ENCODE results near the gene TSPAN4.

Gene TSPAN4

DNA sequence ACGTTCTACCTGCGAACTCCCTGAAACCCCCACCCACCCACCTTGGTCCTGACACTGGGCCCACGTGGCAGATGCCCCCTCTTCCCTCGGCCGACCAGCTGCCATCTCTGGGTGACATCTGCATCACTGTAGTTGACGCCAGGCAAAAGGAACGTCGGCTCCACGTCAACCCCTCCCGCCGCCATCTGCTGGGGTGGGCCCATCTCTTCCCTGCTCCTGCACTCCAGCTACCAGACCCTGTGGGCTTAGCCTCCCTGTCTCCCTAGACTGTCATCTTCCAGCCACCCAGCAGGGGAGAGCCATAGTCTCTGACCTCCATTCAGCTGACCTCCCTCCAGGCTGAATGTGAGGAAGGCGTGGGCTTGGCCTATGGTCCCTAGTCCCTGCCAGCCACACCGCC, 46.6 kb downstream of the TSPAN4 start:
- DNase-seq (ENCODE audit: low spot score): no peak

DNA sequence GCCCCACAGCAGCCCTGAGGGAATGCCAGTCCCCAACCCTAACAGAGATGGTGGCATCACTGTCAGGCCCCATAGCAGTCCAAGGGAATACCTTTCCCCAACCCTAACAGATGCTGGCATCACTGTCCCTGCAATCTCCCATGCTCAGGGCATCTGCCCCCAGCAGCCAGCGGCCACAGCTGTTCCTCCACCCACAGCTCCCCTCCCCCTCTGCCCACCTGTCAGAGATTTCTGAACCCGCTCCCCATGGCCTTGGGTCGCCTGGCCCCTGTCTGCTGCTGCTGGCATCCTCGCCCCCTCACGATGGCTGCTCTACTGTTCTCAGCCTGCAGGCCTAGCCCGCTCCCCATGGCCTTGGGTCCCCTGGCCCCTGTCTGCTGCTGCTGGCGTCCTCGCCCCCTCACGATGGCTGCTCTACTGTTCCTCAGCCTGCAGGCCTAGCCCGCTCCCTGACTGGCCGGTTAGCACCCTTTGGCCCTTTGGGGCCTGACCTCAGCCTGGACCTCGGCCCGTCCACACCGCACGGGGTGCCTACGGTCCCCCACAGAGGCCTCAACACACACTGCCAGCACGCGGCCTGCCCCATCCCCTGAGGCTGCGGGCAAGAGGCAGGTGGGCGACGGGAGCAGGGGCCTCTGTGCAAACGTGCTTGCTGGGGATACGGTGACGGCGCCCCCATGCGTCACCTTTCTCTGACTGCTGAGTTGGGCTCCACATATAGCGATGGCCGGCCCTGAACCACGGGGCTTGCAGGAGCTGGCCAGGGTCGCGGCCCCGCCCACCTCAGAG, 47.2 kb downstream of the TSPAN4 start:
- no peak for DNase-seq (ENCODE audit: low spot score)

DNA sequence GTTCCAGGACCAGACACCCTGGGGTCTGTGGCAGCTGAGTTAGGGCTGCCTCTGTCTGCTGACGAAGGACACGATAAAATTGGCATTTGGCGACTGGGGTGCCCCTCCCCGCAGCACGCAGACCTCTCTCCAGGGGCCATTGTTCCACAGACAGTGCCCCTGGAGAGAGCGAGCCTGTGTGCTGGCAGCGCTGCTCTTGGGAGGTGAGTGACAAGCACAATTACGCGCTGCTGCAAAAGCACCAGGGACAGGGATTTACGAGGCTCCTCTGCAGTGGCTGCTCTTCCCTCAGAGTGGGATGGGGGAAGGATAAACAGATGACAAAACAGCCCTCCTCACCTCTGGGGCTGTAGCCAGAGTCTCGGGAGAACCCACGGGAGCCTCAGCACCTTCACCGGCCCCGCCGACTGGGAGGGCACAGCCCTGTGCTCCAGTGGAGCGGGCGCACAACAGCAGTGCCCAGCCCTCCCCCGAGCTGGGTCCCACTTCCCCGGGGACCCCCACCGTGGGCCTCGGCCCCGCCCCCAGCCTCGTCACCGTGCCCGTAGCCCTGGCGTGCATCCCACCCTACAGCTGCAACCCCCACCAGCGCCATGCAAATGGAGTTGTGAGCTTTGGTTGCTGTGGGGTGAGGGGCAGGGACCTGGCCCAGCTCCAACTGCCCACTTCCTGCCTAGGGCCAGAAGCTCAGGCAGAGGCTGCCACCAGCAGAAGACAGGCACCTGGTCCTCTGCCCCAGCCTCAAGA, 48.3 kb downstream of the TSPAN4 start:
- no peak for DNase-seq (ENCODE audit: low spot score)

DNA sequence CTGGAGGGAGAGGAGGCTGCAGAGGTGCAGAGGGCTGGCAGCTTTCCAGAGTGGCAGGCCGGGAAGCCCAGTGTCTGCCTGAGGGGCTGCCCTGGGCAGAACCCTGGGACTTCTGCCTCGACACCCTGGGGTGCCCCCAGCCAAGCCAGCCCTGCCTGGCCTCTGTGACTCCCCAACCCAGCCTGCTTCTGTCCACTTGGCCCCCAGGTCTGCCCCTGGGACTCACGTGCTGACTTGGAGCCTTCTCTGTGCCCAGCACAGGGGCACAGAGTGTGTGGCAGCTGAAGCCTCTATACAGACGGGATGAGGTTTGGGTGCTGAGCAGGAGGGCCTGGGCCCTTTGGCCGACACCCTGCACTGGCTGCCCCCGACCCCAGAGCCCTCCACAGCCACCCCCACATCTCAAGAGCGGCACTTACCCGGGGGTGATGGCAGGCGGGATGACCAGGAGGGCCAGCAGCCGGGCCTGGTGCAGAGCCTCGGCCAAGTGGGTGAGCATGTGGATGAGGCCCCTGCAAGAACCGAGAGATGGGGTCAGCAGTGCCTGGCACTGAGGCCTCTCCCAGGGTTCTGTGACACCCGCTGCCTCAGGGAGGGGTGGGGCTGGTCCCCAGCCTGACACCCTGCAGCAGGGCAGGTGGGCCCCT, 50.5 kb downstream of the TSPAN4 start:
- DNase-seq (ENCODE audit: low spot score): no peak

DNA sequence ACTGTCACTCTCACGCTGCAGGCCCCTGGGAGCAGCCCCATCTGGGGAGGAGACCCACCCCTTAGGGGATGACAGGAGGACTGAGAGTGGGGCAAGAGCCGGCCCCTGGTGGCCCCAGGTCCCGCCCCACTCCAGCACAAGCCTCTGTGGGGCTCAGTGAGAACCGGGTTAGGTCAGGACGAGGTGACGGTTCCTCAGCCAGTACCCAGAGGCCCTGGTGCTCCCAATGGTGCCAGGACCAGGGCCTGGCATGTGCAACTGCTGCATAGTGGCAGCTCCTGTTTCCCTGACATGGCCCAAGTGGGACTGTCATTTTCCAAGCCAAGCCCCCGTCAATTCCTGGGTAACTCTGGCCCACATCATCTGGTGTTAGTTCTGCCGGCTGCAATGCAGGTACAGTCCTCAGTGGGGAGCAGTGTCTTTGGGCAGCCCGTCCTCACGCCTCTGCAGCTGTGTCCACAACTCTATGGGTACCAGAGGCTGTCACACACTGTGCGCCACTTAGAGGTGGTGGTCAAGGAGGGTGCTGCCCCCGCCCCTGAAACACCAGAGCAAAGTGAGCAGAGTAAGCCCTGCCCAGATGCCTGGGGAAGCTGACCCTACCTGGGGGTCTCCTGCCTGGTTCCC, 52.0 kb downstream of the TSPAN4 start:
- no peak for DNase-seq (ENCODE audit: low spot score)

DNA sequence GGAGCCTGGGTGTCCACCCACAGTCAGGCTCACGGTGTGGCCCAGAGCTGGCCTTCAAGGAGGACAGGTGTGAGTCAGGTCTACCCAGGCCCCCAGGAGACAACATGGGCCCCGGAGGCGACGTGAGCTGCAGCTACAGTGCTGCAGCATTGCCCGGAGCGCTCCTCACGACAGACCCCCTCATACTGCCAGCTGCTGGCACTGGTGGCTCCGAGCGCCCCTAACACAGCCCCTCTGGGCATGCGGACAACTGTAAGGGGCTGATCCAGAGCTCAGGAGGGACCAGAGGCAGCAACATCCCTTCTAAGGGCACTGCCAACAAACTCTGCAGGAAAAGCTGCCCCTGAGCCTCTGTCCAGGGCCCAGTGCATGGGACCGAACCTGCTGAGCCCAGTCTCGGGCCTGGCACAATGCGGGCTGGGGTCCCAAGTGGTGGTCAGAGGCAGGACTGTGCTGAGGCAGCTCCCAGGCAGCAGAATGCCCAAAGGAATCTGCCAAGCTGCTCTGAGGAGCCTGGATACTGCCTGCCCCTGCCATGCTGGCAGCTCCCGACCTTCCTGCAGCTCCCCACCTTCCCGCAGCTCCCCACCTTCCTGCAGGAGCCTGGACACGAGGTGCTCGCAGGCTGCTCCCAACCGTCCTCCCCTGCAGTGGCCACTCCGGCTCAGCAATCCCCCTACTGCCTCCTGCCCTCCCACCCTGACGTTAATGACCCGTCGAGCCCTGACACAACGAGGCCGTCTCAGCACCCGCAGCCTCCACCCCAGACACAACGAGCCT, 52.9 kb downstream of the TSPAN4 start:
- DNase-seq (ENCODE audit: low spot score): no peak

DNA sequence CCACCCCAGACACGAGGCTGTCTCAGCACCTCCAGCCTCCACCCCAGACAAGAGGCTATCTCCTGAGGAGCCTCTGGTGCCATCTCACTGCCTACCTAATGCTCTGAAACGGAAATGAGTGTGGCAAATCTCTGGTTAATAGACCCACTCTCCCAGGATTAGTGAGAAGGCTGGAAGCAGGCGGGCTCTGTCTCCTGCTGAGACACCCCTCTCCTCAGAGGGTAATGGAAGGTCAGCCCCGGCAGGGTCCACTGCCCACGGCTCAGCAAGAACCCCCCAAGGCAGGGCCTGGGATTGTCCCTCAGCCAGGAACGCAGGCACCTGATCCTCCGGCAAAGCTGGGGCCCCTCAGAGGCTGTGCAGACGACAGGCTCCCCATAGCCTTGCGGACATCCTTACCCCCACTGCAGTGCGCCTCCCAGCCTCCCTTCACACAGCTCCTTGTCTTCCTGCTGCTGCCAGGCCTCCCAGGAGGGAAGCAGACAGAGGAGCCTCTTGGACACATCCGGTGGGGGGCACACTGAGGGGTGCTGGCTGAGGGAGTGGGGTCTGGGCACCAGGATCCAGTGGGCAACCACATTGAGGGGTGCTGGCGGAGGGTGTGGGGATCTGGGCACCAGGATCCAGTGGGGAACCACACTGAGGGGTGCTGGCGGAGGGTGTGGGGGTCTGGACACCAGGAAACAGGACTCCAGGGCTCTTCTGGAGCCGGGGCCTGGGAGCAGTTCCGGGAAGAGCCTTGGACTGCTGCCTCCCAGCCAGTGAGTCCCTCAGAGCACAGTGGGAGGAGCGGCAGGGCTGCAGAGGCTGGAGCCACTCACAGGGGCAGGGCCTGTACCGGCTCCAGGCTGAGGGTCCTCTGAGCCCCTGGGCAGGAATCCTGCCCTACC, 54.8 kb downstream of the TSPAN4 start:
- DNase-seq (ENCODE audit: low spot score): no peak

DNA sequence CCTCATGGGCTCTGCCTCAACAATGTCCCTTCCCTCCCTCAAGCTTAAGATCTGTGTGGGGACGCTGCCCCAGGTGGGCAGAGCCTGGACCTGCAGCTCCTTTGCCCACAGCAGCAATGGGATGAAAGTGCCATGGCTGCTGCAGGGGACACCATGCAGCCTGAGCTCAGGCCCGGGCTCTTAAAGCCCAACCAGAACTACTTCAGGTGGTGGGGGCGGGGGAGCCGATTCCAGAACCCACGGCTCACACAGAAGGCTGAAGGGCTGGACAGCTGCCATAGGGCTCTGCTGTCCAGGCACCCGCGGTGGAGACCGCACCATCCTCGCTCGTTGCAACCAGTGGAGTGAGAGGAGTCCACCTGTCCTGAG, 55.5 kb downstream of the TSPAN4 start:
- no peak for DNase-seq (ENCODE audit: low spot score)

DNA sequence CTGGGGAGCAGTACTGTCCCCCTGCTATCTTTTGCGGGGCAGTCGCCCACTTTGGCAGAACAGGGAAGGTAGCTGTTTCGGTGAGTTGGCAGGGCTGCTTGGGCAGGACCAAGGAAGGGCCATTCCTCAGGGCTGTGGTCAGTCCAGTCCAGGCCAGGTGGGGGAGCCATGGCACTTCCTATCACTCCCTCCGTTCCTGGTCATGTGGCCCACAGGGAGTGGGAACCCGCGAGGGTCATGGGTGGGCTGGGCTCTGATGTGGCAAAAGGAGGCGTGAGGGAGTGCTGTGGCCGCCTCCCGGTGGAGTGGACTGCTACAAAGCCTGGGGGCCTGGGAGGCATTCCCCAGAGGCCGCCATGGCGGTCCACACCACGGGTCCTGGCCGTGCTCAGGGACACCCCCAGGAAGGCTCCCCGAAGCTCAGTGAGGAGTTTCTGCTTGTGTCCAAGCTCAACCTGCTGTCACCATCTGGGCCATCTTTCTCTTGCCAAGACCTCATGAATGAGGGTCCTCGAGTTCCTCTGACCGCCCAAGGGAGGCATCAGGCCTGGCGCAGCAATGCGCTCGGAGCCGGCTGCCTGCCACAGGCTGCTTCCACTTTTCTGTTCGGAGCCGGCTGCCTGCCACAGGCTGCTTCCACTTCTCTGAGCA, 56.0 kb downstream of the TSPAN4 start:
- DNase-seq (ENCODE audit: low spot score): no peak

DNA sequence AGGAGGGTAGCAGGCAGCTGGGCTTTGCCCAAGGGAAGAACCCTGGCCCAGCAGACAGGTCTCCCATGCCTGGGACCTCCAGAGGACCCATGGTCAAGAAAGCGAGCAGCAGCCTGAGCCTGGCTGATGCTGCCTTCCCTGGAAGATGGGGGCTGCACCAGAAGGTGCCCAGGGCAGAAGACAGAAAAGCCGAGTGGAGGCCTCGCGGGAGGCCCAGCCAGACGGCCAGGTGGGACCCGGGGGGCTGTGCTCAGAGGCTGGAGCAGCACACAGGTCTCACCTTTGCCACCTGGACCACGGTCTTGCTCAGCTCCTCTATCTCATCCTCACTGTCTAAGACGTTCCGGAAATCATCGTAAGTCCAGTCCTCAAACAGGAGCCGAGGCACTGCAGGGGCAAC, 57.1 kb downstream of the TSPAN4 start:
- no peak for DNase-seq (ENCODE audit: low spot score)

DNA sequence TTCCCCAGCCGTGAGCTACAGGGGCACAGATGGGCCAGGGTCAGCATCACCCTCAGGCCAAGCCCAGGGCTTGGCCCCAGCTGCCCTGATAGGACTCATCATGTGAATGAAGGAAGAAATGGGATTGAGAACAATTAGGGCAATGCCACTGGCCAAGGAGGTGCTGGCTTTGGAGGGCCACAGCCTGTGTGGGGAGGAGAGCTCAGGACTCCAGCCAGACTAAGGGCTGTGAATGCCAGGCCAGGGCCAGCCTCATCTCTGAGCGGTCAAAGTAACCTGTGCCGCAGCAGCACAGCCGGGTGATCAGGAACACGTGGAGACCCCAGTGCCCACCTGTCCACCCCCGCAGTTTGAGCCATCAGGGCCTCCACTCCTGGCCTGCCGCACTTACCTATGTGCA, 57.9 kb downstream of the TSPAN4 start:
- no peak for DNase-seq (ENCODE audit: low spot score)

DNA sequence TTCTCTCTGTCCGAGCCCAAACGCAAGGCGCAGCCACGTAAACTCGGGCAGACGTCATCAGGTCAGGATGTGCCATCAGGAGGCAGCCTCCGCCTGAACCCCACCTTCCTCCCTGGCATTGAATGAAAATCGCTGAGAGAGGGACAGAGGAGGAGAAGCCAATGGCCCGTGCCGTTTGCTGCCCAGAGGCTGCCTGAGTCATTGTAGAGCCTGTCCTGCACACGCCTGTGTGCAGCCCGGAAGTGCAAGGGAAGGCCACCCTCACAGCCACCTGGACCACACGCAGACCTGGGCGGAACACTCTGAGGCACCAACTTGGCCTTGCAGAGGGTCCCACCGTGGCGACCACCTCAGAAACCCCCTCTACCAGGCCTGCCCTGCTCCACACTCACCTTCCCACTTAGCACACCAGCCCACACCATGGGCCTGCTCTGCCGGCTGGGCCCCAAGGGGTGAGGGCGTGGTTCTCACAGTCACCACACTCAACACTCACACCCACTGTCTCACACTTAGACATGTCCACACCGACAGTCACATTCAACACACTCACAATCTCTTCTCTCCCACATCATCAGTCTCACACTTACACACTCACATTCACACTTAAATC, 58.9 kb downstream of the TSPAN4 start:
- no peak for DNase-seq (ENCODE audit: low spot score)

DNA sequence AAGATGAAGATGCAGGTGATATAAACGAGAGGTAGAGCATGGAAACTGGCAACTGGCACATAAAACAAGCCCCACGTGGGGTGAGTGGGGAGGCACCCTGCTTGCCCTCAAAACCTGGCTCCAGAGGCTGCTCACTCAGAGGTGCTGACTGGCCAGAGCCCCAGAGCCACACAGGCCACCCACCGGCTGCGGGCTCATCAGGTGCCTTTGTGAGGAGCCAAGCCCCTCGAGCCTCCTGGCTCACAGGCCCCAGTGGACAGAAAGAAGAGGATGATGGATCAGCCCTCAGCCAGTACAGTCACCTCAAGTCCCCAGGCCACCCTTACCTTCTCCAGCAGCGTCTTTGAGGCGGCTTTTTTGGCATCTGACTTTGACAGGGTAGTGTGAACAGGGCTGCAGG, 61.7 kb downstream of the TSPAN4 start:
- DNase-seq (ENCODE audit: low spot score): no peak

DNA sequence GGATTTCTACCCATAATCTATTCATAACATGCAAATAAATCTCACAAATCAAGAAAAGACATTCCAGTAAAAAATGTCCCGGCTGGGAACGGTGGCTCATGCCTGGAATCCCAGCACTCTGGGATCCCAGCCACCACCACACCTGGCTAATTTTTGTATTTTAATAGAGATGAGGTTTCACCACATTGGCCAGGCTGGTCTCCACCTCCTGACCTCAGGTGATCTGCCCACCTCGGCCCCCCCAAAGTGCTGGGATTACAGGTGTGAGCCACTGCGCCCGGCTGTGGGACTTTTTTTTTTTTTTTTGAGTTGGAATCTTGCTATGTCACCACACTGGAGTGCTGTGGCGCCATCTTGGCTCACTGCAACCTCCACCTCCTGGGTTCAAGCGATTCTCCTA, 63.3 kb downstream of the TSPAN4 start:
- no peak for DNase-seq (ENCODE audit: low spot score)

DNA sequence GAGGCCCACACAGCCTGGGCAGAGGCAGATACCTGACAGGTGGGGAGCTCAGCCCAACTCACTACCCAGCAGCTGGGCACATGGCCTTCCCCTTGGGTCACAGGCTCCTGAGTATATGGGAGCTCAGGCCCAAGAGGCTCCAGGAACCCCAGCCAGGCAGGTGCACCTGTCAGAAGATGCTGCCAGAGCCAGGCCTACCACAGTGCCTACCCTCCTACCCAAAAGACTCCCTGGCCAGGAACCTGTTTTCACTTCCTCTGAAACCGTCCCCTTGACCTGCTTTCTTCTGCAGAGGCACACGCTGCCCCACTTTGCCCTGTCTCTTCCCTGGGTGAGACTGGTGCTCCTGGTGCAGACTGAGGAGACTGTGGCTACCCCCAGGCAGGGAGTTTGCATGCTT, 65.0 kb downstream of the TSPAN4 start:
- no peak for DNase-seq (ENCODE audit: low spot score)

DNA sequence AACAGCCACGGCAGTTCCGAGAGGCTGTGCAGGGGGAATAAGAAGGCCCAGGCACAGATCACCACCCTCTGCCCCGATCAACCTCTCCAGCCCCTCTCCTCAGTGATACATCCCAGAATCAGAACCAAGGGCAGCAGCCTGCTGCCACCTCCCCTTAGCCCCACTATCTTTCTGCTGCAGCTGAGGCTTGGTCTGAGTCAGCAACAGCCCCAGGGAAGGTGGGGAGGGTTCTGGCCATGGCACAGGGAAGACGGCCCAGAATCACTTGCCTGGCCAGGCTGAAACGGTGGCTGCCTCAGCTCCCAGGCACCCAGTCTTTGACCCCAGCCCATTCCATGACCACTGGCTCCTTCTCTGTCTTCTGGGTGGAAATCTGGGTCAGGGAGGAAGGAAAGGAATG, 65.6 kb downstream of the TSPAN4 start:
- DNase-seq (ENCODE audit: low spot score): no peak

DNA sequence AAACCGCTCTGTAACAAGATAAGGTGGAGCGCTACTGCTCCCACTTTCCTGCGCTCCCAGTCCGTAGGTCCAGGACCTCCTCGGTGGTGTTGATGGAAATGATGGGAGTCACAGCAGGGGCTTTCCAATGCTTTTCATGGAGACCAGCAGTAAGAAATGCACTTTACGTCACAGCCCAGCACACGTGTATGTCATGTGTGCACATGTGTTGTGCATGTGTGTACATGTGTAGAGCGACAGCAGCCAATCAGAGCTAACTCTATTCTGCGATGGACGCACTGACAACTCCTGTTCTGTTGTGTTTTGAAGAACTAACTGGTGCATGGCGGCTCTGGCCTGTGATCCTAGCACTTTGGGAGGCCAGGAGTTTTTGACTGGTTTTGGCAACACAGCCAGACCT, 66.8 kb downstream of the TSPAN4 start:
- no peak for DNase-seq (ENCODE audit: low spot score)

DNA sequence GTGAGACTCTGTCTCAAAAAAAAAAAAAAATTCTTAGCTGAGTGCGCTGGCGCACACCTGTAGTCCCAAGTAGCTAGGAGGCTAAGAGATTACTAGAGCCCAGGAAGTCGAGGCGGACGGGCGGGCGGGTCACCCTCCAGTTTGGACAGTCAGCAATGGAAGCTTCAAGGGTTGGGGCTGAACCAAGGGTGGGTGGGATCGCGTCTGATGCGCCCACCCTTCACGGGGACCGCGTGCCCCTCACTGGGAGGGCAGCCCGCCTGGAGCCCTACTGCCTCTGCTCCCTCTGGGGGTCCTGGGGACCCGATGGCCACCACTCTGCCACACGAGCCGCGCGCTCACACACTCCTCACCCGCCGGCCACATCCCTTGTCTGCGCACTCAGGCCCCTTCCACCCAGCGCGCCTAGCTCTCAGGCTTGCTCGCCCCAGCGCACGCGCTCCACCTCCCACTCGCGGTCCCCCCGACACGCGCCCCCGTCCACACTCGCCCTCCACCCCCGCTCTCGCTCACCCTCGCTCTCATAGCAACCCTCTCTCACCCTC, 67.5 kb downstream of the TSPAN4 start:
- DNase-seq (ENCODE audit: low spot score): no peak

DNA sequence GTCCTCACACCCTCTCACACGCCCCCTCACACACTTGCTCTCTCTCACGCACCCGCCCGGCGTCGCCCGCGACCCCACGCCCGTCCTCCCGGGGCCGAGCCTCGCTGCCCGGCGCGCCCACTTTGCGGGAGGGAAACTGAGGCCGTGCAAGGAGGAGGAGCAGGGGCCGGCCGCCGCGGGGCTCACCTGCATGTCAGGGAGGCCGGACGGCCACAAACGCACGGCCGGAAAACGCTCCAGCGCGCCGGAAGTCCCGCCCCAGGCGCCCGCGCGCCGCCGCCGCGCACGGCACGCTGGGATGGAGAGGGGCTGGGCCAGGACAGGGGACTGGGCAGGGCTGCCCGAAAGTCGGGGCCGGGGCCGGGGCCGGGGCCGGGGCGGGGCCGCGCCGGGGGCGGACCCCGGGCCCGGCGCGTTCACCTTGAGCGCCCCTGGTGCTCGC, 68.0 kb downstream of the TSPAN4 start, which contains the start of gene CHID1:
TSS of gene CHID1 (minus strand) at position 222 of the 442 bp plus-strand sequence. CDS start 5,994 bp downstream, outside the sequence.
- peak; percentile 96 for DNase-seq (ENCODE audit: low spot score)

Data from HuH-7.5 (cell line).